ENCODE results near the gene MPEG1. TPM values are rescaled to one million over a fixed set of nuclear protein-coding genes. Genes with fewer than 3 reads are reported as not detected.

The MPEG1 gene
- total and polyA plus RNA-seq, 2 of the 4 experiments (the other 2 are of a cell fraction): not detected

GRCh38 chr11:59183771-59184170 is 29.0 kb downstream of the MPEG1 start:
- H4K8ac ChIP-seq (ENCODE audit: low read depth in 2 of 2, low read length in 2 of 2): no peak overlapping the region
- no peak overlapping the region for H2BK15ac ChIP-seq (ENCODE audit: low read depth, low read length)
- no peak overlapping the region for H2AFZ ChIP-seq (replicated peaks; ENCODE audit: low read length, poor library complexity)
- no peak overlapping the region for H2AK9ac ChIP-seq (replicated peaks; ENCODE audit: low read depth, low read length, poor library complexity)
- H4K91ac ChIP-seq (ENCODE audit: insufficient read depth, low read depth, low read length): no peak overlapping the region
- in situ Hi-C loops (cut with MboI; ENCODE audit: low sequenced_read_pairs) (no loop called here), dilution Hi-C loops (cut with HindIII; ENCODE audit: low sequenced_read_pairs, unreplicated experiment) (no loop called here), intact Hi-C loops (cut with micrococcal nuclease) (no loop called here)
- H2BK120ac ChIP-seq (ENCODE audit: low read depth, low read length): no peak overlapping the region
- no peaks in the 10 kb centered on the region for H3K27me3 ChIP-seq (ENCODE audit: control insufficient read depth, insufficient read depth, low read length)
- H3K9me3 ChIP-seq (ENCODE audit: control insufficient read depth, insufficient read depth, low read length): no peaks in the 10 kb centered on the region
- H2BK5ac ChIP-seq (ENCODE audit: low read depth, low read length, poor library complexity, severe bottlenecking): no peak overlapping the region
- no peak overlapping the region; the same call in 1 of the 2 replicates for H3K4me2 ChIP-seq (ENCODE audit: low read depth, low read length)
- no peak overlapping the region for H3K4ac ChIP-seq (ENCODE audit: low read depth, low read length)
- no peak for DNase-seq
- H3K56ac ChIP-seq (ENCODE audit: extremely low read depth, insufficient read depth, low read length): no peak overlapping the region
- TF ChIP-seq RCOR1 (IDR thresholded peaks at IDR 0.05; ENCODE audit: insufficient replicate concordance, low read length): no peak
- TF ChIP-seq POLR2A (IDR thresholded peaks at IDR 0.05; ENCODE audit: low read depth, low read length): no peak
- TF ChIP-seq RAD21 (IDR thresholded peaks at IDR 0.05; ENCODE audit: low read length): no peak
- no peak overlapping the region for H3K4me3 ChIP-seq (ENCODE audit: insufficient read depth, low read depth, low read length)
- H3K36me3 ChIP-seq (ENCODE audit: control insufficient read depth, insufficient read depth, low read length): peaks cover 23% of the 10 kb centered on the region
- H3K18ac ChIP-seq (ENCODE audit: low read depth, low read length): no peak overlapping the region; the same call in 1 of the 2 replicates
- H3K9ac ChIP-seq (ENCODE audit: low read depth, low read length): no peak overlapping the region
- ATAC-seq (ENCODE audit: low read depth): no peak
- H3K14ac ChIP-seq (replicated peaks; ENCODE audit: low read depth, low read length): no peak overlapping the region
- H4K20me1 ChIP-seq (ENCODE audit: insufficient read depth, low read length): 0 out of 2 replicates have a peak, but pooled peaks cover 4% of the 10 kb centered on the region
- no TSS peak for BruUV-seq (replicated peaks)
- no peak overlapping the region for H3K23ac ChIP-seq (ENCODE audit: low read depth, low read length)
- H2BK20ac ChIP-seq (ENCODE audit: low read depth, low read length): no peak overlapping the region
- no CpG with 5 or more reads among the region's 1 CpG for WGBS, 2 experiments (ENCODE audit: extremely low coverage in 2 of 2, insufficient read length in 1 of 2)
- H3K27ac ChIP-seq (ENCODE audit: insufficient read depth, low read length): no peak overlapping the region
- ChIA-PET CTCF (no interaction called here), POLR2A (ENCODE audit: unreplicated experiment) (no interaction called here)
- peaks cover 0 to 23% of the 10 kb centered on the region in 2 experiments; a peak in 2 of 4 replicates for H3K79me1 ChIP-seq (ENCODE audit: low read depth in 1 of 2, low read length in 2 of 2)
- H3K9me1 ChIP-seq (ENCODE audit: insufficient read depth, low read length): peaks cover 21% of the 10 kb centered on the region
- peaks cover 20% of the 10 kb centered on the region for H3K4me1 ChIP-seq (ENCODE audit: control insufficient read depth, insufficient read depth, low read length)
- H4K5ac ChIP-seq (ENCODE audit: low read depth, low read length): no peak overlapping the region
- H2AK5ac ChIP-seq (ENCODE audit: low read depth, low read length): no peak overlapping the region
